ENCODE measurements around the gene CDH12.
"Not testable (repeated sequence)": the region's sequence is repeated elsewhere in the genome, so short reads cannot be mapped to it uniquely, and the experiment has no call there.

CDH12 gene

GRCh38 chr5:22852807-22853660 lies at the start of gene CDH12:
TSS of gene CDH12 (minus strand) at chr5:22853344.
- no peak for DNase-seq

- DNase-seq = no peak
Observed at GRCh38 chr5:22901885-22902284, 48.7 kb upstream of the CDH12 start.

GRCh38 chr5:22900801-22901310 lies 47.7 kb upstream of the CDH12 start:
- DNase-seq = no peak

DNA sequence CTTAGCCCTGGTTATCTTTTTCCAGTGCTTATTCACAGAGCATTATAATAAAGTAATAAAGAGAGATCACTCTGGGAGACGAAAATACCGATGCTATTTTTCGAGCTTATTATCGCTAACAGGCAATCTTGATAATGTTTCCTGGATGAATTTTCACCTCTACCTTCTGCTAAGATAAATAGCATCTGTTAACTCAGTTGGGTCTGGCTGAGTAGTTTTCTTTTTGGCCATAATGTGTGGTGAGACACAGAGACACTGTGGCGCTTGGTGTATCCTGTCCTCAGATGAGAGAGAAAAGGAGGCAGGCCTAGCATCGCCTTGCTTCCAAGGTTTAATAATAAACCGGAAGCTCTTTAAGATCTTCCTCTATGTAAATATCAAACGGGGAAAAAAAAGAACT lies 46.2 kb upstream of the CDH12 start:
- DNase-seq = no peak

GRCh38 chr5:22896152-22896551 lies 43.0 kb upstream of the CDH12 start:
- no peak for DNase-seq

DNA sequence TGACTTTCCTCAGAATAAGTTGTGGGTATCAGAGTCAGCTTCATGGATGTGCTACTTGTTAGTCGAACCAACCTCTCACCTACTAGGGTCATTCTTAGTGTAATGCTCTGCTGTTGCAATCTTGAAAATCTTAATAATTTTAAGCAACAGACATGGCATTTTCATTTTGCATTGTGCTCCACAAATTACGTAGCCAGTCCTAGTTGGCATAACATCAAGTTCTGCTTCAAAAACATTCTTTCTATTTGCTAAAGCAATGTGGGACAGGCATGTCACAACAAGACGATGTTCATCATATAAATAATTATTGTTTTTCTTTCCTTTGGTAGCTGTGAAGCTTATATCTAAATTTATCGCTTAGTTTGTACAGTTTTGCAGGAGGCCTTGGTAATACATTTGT lies 39.3 kb upstream of the CDH12 start:
- no peak for DNase-seq

GRCh38 chr5:22889720-22890119 lies 36.6 kb upstream of the CDH12 start:
- DNase-seq = no peak

GRCh38 chr5:22887566-22887965 lies 34.4 kb upstream of the CDH12 start:
- DNase-seq = no peak

GRCh38 chr5:22858911-22859310 lies 5.8 kb upstream of the CDH12 start:
- not testable (repeated sequence) for DNase-seq

GRCh38 chr5:22855824-22856223 lies 2.7 kb upstream of the CDH12 start:
- DNase-seq = no peak

DNA sequence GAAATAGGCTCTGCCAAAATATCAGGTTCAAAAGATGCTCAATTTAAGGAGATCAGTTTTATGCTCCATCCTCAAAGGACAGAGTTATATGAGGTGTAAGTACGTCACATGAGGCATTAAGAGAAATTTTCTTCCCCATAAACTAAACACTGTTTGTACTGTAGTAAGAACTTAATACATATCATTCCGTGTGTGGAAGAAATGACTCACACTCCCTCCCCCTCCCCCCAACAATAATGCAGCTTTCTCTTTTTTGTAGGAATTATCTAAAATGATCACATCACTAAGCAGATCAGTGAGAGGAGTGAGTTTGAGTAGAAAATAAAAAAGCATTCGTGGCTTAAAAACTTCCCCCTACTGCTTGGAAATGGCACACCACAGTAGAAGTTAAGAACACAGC lies 2.2 kb downstream of the CDH12 start:
- no peak for DNase-seq

- no peak for DNase-seq
Observed at GRCh38 chr5:22846693-22847092, 6.5 kb downstream of the CDH12 start.

GRCh38 chr5:22844636-22845035 lies 8.5 kb downstream of the CDH12 start:
- DNase-seq = no peak

- DNase-seq = no peak
Observed at GRCh38 chr5:22844155-22844554, 9.0 kb downstream of the CDH12 start.

DNA sequence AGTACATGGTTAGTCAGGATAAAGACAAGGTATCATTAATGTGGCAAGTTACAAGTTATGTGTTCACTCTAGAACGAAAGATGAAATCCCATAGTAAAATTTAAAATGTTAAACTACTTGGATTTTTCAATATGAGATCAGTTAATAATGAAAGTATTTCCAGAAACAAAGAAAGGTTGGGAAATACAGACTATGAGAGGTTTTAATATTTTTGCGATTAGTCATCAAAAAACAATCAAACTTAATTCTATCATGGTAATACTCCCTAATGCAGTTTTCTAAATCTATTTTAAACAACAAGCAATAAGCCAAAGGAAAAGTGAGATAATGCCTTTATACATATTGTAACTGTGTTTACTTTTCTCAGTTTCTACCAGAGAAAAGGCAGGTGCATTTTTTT lies 10.6 kb downstream of the CDH12 start:
- no peak for DNase-seq

DNA sequence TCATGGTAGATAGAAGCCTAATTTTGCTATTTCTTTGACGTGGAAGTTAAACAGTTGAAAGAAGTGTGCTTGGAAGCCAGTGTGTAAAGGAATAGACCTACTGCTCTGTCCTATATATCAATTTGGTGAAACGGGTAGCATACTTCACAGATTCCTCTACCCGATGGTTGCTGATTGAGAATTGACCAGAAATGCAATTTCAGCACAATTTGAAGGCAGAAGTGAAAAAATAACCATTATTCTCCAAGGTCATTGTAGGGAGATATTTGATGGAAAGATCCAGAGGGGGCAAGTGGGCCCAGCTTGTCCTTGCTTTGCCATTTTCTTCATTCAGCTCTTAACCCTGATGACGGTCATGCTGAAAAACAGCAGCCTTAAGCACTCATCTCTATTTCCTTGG lies 15.3 kb downstream of the CDH12 start:
- DNase-seq = no peak

- no peak for DNase-seq
Observed at GRCh38 chr5:22835686-22836085, 17.5 kb downstream of the CDH12 start.

DNA sequence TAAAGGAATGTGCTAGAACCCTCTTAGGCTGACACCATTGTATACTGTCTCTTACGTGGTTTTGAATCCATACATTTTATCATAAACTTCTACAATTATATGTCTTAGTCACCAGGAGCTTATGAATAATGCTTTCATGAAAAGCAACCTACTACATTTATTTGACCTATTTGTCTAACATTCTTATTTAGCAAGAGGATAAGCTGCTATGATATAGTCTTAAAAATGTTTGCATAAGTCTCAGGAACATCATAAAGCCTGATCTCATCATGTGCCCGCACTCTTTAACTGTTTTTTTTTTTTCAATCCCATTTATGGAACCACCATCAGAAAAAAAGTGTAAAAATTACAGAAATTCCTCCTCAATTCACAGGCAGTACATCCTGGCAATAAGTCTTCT lies 59.7 kb downstream of the CDH12 start:
- DNase-seq = no peak

DNA sequence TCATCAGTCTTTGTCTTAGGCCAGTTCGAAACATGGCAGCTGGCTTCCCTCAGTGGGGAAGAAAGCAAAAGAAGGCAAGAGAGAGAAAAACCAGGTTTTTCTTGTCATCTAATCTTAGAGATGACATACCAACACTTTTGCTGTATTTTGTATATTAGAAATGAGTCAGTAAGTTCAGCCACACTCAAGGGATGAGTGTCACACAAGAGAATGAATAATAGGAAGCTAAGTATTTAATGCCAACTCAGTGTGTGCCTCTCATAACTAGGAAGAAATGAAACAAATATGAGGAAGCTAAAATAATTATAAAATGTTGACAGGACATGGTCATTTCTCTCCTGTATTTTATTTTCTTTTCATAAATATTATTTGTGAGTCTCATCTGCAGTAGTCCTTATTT lies 65.3 kb downstream of the CDH12 start:
- no peak for DNase-seq

- DNase-seq = no peak
Observed at GRCh38 chr5:22787398-22787797, 65.7 kb downstream of the CDH12 start.

GRCh38 chr5:22780756-22781155 lies 72.4 kb downstream of the CDH12 start:
- no peak for DNase-seq

- DNase-seq = no peak
Observed at GRCh38 chr5:22779499-22779898, 73.6 kb downstream of the CDH12 start.

- DNase-seq = no peak
Observed at GRCh38 chr5:22776285-22776684, 76.9 kb downstream of the CDH12 start.

- not testable (repeated sequence) for DNase-seq
Observed at GRCh38 chr5:22774214-22774613, 78.9 kb downstream of the CDH12 start.

DNA sequence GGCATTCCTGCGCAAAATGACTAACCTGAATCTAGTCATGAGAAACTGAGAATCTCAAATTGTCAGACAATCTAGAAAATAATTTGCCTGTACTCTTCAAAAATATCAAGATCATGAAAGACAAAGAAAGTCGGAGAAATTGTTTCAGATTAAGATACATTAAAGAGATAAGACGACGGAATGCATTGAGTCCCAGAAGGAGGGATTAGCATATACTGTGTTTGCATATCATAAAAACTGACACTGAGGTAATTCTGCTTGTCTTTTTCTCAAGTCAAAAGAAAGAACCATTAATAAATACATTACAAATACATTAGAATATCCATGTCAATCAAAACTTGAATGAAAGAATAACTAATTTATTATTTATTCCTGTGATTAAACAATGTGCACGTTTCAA lies 88.4 kb downstream of the CDH12 start:
- DNase-seq = no peak

Data from activated CD4-positive, alpha-beta T cell treated with anti-CD3 and anti-CD28 coated beads, Interleukin-2, amount 50 U/mL, for 48 hours (primary cell).